ENCODE results near the gene TRPT1.
A peak's percentile ranks its signal among the peaks of the same experiment; 100 is the strongest.

Gene TRPT1

GRCh38 chr11:64244107-64244506 lies 18.1 kb upstream of the TRPT1 start:
- no peak for DNase-seq

GRCh38 chr11:64243236-64243854 lies 17.4 kb upstream of the TRPT1 start:
- DNase-seq = no peak

- DNase-seq = no peak
Observed at GRCh38 chr11:64241491-64242374, 15.7 kb upstream of the TRPT1 start.

GRCh38 chr11:64241241-64241490 lies 15.2 kb upstream of the TRPT1 start:
- DNase-seq = peak; percentile 88

GRCh38 chr11:64240435-64241240 lies 14.7 kb upstream of the TRPT1 start, which contains the start of gene FKBP2:
TSS of gene FKBP2 (plus strand) at chr11:64241095. CDS start at chr11:64242388, 1,293 bp downstream.
- peak; percentile 87 for DNase-seq

GRCh38 chr11:64239662-64240434 lies 13.9 kb upstream of the TRPT1 start:
- DNase-seq = no peak

GRCh38 chr11:64238999-64239398 lies 13.0 kb upstream of the TRPT1 start:
- DNase-seq = no peak

- no peak for DNase-seq
Observed at GRCh38 chr11:64238076-64238475, 12.1 kb upstream of the TRPT1 start.

GRCh38 chr11:64237484-64237951 lies 11.5 kb upstream of the TRPT1 start:
- no peak for DNase-seq

GRCh38 chr11:64235437-64236161 lies 9.6 kb upstream of the TRPT1 start:
- DNase-seq = no peak

GRCh38 chr11:64234647-64235379 lies 8.8 kb upstream of the TRPT1 start:
- DNase-seq = no peak

GRCh38 chr11:64233913-64234586 lies 8.1 kb upstream of the TRPT1 start, which contains the start of gene VEGFB:
TSS of gene VEGFB (plus strand) at chr11:64234584. CDS start at chr11:64234834, 250 bp downstream.
- peak; percentile 28 for DNase-seq

GRCh38 chr11:64232967-64233315 lies 7.0 kb upstream of the TRPT1 start:
- DNase-seq = no peak

- no peak for DNase-seq
Observed at GRCh38 chr11:64232182-64232966, 6.4 kb upstream of the TRPT1 start.

GRCh38 chr11:64231546-64231945 lies 5.6 kb upstream of the TRPT1 start:
- no peak for DNase-seq

GRCh38 chr11:64230985-64231365 lies 5.0 kb upstream of the TRPT1 start:
- no peak for DNase-seq

- peak; percentile 61 for DNase-seq
Observed at GRCh38 chr11:64230171-64230984, 4.4 kb upstream of the TRPT1 start, which contains the start of gene DNAJC4. TSS of gene DNAJC4 (plus strand) at chr11:64230548. CDS start at chr11:64230855, 307 bp downstream.

GRCh38 chr11:64229744-64230170 lies 3.8 kb upstream of the TRPT1 start:
- DNase-seq = no peak
